ENCODE results near the gene FADS2.

The FADS2 gene

DNA sequence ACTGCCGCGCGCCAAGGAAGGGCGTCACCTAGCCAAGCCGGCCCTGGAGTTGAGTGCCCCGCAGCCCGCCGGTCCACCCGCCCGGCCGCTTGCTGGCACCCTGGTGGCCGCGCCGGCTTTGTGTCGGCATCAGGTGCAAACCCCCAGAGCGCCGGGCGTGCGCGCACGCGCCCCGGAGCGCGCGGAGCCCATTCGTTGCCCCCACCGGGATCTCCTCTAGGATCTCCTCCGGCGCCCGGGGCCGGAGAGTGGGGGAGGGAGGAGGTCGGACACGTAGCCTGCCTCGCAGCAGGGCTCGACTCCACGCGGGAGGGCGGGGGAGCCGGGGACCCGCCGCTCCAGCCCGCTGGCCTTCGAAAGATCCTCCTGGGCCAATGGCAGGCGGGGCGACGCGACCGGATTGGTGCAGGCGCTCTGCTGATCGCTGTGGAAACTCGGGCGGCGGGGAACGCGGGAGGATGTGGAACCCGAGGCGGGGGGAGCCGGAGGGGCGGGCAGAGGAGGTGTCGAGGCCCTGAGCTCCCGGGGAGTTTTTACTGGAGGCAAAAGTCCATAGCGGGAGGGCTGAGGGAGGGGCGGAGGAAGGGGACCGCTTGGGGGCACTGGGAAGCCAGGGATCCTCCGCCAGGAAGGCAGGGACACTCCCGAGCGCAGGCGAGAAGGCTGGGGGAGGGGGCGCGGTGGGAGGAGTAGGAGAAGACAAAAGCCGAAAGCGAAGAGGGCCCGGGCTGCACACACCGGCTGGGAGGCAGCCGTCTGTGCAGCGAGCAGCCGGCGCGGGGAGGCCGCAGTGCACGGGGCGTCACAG lies at the start of gene FADS2:
Gene FADS2, plus strand, starts transcription at position 730 of the 808 bp plus-strand sequence. CDS start 91 bp downstream, outside the sequence.
- peak; percentile 40 for DNase-seq (ENCODE audit: low spot score)

DNA sequence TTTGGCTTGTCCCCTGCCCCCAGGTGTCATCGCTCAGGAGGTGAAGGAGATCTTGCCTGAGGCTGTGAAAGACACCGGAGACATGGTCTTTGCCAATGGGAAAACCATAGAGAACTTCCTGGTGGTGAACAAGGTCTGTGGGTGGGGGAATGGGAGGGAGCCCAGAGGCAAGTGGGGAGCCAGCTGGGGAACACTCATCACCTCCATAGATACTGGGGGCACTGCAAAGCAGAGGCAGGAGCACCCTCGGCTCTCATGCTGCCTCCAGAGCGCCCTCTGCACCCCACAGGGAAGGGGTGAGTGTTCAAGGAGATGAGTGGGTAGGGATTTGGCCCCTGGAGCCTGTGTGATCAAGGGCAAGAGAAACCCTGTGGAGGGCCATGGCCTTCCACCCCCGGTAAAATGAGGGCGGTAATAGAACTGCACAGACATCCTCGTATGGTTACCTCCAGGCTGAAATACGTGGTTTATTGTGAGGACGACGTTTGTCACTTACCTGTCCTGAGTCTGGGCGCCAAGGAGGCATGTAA lies 49.7 kb upstream of the FADS2 start:
- no peak for DNase-seq (ENCODE audit: low spot score)

DNA sequence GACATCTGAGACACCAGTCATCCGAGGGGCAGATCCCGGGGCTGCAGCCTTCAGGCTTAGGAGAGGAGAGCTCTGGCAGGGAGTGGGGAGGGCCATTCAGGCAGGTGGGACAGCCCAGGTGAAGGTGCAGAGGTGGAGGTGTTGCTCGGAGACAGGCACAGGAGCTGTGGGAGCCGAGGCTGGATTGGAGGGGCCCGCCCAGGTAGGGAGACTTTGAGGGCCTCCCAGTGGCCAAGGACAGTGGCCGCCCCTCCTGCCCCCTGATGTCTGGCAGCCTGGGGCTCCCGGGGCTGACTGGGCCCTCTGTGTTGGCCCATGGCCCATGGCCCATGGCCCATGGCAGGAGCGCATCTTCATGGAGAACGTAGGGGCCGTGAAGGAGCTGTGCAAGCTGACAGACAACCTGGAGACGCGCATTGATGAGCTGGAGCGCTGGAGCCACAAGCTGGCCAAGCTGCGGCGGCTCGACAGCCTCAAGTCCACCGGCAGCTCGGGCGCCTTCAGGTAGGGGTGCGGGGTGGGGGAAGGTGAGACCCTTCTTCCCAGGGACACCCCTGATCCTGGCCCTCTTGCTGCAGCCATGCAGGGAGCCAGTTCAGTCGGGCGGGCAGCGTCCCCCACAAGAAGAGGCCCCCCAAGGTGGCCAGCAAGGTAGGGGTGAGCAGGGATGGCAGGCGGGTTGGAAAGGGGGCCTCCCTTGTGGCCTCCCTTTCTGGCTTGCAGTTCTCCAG lies 49.0 kb upstream of the FADS2 start:
- no peak for DNase-seq (ENCODE audit: low spot score)

DNA sequence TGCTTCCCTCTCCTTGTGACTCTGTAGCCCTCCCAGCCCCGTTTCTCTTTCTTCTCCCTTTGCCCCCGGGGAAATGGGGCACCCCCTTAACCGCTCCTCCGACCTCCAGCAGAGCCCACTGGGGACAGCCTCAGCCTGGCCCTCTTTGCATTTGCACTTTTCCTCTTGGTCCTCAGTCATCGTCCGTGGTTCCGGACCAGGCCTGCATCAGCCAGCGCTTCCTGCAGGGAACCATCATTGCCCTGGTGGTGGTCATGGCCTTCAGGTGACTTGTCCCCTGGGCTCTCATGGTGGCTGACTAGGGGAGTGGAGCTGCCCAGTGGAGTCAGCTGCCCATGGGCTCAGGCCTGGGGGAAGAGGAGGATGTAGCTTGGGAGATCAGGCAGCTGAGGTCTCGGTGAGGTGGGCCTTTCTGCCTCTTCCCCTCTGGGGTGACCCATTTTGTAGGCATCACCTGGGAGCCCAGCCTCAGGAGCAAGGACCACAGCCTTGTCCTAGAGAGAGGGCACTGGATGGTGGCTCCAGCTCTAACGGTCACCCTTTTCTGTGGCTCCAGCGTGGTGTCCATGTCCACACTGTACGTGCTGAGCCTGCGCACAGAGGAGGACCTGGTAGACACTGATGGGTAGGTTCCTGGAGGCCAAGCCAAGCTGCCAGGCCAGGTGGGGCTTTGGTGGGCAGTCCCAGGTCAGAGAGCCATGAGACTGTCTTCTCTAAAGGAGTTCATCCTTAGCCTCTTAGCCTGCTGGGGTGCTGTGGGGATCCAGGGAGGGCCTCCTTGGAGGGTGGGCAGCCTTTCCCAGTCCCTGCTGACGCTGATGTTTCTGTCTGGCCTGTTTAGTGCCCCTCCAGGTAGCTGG lies 48.2 kb upstream of the FADS2 start:
- no peak for DNase-seq (ENCODE audit: low spot score)

DNA sequence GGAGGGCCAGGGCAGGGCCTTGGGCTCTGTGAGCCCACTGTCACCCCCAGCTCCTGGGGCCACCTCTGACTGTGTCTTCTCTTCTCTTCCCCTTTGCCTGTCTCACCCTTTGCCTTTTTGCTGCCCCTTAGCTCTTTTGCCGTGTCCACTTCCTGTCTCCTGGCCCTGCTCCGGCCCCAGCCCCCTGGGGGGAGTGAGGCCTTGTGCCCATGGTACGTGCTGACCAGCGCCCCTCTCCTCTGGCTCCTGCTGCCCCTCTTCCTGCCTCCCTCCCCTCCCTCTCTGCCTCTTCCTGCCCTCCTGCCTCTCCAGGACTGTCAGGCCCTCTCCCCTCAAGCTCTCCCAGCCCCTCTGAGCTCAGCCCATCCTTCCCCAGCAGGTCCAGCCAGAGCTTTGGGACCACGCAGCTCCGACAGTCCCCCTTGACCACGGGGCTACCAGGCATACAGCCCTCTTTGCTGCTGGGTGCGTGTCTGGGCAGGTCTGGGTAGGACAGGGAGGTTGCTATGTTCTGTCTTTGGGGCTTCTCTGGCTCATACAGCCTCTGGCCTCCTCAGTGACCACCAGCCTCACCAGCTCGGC lies 47.4 kb upstream of the FADS2 start:
- no peak for DNase-seq (ENCODE audit: low spot score)

DNA sequence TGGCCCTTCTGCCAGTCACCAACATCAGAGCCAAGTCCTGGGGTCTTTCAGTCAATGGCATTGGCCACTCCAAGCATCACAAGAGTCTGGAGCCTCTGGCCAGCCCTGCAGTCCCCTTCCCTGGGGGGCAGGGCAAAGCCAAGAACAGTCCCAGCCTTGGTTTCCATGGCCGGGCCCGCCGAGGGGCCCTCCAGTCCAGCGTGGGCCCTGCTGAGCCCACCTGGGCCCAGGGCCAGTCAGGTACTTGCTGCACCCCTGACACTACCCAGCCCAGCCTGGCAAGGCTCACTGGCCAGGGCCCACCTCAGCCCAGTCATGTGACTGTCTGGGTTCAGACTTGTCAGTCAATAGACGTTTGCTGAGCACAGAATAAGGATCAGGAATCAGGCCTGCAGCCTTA lies 46.5 kb upstream of the FADS2 start:
- DNase-seq (ENCODE audit: low spot score): no peak

DNA sequence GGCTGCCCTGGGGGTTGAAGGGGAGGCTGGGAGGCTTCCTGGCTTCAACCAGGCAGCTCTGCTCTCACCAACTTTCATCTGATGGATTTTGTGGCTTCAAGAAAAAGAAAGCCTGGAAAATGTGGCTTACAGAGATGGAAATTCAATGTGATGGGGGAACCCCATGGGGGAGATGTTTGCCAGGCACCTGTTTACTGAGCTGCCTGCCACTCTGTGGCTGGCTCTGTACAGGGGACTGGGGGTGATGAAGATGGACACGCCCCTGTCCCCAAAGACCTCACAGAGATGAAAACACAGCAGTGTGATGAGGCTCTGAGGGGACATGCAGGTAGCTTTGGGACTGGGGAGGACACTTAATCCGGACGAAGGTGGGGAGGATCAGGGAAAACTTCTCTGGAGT lies 45.8 kb upstream of the FADS2 start:
- DNase-seq (ENCODE audit: low spot score): no peak

DNA sequence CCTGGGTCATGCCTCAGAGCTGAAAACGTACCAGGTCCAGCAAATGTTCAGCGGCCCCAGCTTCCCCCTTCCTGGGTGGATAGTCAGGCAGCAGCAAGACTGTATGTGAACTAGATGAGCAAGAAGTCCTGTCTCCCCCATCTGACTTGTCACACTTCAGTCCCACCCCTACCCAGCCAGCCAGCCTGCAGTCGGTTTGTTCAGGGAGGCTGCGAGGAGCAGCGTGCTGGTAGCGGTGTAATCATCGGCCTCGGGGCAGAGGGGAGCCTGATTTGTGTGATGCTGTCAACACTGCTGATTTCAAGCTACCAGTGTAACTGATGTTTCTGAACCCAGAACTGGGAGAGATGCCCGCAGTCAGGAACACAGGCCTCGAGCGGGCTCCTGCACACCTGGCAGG lies 45.3 kb upstream of the FADS2 start:
- DNase-seq (ENCODE audit: low spot score): no peak

DNA sequence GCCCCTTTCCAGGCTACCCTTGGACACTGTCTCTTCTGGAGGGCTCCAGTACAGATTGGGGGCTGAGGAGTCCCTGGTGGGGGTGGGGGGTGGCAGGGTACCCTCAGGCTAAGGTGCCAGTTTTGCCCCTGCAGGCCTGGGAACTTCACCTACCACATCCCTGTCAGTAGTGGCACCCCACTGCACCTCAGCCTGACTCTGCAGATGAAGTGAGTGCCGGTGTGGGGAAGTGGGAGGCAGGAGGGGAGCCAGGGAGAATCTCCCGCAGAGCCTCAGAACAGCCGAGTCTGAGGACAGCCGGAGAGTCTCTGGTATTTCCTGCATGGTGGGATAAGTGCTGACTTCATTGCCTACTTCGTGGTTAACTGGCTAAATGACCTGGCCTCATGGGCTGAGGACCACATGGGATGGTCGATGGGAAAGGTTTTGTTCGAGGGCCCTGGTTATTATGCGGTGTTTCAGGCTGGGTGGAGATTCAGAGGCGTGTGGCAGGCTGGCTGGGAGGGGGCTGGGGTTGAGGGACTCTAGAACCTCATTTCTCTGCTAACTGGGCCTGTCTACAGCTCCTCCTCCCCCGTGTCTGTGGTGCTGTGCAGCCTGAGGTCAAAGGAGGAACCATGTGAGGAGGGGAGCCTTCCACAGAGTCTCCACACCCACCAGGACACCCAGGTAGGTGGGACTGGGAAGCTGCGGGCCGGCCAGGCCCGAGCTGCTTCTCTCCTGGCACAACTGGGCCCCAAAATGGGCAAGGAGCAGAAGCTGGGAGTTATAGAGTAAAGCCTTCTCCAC lies 44.2 kb upstream of the FADS2 start:
- no peak for DNase-seq (ENCODE audit: low spot score)

DNA sequence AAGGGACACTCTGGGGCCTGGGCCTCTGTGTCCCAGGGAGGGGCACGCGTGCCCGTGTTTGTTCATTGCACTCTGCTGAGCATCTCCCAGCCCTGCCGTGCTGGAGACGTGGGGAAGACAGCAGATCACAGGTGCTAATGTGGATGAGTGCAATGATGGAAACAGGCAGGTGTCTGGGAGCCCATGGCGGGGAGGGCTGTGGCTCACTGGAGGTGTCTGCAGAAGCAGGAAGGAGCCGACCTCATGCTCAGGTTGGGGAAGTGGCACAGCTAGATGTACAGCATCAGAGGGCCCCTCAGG lies 43.6 kb upstream of the FADS2 start:
- no peak for DNase-seq (ENCODE audit: low spot score)

DNA sequence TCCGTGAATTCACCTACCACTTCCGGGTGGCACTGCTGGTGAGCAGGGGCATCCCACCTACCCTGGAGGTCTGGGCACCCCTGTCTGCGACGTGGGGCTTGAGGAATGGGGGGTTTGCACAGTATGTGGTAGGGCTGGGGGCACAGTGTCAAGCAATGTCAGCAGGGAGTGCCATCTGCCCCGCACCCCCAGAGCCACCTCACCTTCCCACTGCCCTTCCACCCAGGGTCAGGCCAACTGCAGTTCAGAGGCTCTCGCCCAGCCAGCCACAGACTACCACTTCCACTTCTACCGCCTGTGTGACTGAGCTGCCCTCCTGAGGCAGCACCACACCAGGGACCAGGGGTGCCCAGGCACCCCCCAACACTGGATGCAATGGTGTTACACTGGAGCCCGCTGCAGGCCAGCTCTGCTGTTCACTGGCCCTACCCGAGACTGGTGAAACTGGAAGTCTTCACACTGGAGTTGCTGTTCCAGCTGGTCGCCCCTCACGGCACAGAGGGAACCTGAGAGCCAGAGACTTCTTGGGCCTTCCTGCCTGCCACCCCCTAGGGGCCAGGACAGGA lies 42.2 kb upstream of the FADS2 start:
- DNase-seq (ENCODE audit: low spot score): no peak

DNA sequence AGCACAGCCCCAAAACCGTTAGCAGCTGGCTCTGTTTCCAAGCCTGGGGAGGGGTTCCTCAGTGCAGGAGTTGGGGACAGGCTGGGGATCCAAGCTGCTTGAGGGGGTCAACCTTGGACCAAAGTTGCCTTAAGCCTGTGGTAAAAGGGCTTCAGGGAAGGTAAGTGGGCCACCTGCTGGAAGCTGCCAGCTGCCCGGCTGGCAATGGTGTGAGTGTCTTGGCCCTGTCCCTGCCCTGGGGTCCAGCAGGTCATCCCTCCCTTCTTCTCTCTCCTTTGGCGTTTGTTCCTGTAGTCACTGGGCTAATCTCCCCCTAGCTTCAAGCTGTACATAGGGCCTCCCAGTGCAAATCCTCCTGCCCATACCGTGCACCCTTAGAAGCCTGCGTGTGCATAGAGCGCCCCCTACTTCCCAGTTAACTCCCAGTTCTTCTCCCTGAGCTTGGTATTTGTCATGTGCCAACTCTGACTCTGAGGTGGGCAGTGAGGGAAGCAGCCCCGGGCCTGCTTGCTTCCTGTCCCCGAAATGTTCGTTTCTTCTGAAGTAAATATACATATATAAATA lies 40.1 kb upstream of the FADS2 start:
- no peak for DNase-seq (ENCODE audit: low spot score)

DNA sequence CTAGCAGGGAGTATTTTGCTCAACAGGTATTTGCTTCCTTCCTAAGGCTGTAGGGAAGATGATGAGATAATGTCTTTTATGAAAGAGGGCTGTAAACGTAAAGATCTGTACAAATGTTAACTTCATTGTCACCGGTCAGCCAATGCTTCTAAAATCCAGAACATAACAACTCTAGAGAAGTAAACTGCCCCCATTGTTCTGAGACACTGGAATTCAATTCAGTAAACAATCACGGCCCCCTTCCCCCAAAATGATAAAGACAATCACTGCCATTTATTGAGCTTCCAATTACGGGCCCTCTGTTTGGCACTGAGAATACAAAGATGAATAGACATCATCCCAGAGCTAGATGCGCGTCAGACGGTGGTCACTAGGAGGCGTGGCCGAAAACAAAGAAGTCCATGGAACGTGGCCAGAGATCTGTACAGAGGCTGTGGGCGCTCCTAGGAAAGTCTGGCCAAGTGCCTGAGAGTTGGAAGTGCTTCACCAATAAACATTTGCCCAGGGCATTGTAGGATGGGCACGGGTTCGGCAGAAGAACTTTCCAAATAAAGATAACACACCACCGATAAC lies 36.3 kb upstream of the FADS2 start:
- peak; percentile 24 for DNase-seq (ENCODE audit: low spot score)

DNA sequence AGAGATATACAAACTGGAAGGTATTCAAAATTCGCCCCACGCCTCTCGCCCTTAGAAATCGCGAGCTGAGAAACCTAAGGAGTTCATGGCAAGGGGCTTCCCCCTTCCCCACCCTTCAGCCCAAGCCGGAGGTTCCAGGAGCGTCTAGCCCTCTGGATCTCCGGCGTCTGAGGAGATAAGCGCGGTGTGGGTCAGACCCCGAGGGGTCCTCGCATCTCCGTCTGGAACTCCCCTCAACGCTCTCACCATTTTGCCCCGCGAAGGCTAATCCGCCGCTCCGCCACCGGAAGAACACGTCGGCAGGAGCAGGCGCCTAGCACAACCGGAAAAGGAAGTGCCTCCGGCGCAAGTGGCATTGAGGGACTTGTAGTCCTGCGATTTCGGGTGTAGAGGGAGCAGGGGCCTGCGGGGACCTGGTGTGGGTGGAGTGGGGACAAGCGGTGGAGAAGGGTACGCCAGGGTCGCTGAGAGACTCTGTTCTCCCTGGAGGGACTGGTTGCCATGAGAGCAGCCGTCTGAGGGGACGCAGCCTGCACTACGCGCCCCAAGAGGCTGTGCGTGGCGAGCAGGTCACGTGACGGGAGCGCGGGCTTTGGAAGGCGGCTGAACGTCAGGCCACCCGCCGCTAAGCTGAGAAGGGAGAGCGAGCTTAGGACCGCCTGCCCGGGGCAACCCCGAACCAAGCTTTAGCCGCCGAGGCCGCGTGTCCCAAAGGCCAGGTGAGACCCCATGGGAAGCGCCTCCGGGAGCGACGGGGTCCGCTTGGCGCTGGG lies 35.6 kb upstream of the FADS2 start, which contains the start of the genes FEN1 and TMEM258:
Gene FEN1, plus strand, starts transcription at position 602 of the 773 bp plus-strand sequence. CDS start 2,451 bp downstream, outside the sequence.
Gene TMEM258, minus strand, starts transcription at position 290 of the 773 bp plus-strand sequence. Its CDS starts 41 bp downstream, at position 249.
- peak; percentile 84 for DNase-seq (ENCODE audit: low spot score)

DNA sequence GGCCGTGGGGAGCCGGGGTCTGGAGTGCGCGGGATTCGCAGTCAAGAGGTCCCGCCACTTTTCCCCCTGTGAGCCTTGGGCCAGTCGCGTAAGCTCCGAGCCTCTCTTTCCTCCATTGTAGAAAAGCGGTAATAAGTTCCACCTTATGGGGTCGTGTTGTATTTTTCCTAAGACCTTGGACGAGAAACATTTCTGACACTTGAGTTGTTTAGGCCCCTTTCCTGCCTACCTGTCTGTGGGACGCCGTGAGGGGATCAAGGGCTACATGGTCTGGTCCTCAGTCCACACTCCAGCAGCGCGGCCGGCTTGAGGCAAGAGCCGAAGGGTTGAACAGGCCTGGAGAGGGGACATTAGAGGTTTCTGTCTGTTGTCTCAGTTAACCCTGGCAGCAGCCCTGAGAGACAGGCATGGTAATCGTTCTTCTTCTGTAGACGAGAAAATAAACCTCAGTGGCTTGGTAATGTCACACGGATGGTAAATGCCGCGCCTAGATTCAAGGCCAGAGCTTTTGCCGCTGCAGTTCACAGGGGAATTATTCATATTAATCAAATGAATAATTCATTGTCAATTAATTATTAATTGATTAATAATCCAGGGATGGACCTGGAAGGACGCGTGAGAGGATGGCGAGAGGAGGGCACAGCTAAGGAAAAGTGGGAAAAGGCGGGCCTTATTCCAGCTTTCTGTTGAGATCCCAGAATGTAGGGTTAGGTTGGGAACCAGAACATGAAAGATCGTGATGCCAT lies 34.8 kb upstream of the FADS2 start:
- DNase-seq (ENCODE audit: low spot score): no peak

DNA sequence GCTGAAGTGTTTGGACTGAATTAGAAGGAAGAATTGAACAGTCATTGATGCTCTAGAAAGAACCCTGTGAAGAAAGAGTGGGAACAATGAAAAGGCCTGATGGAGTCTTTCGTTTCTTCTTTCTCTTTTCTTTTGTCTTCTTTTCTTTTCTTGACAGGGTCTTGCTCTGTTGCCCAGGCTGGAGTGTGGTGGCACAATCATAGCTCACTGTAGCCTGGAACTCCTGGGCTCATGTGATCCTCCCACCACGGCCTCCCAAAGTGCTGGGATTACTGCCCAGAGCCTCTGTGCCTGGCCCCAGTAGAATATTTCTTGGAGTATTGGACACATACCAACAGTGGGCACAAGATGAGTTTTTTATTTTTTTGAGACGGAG lies 34.3 kb upstream of the FADS2 start:
- no peak for DNase-seq (ENCODE audit: low spot score)

DNA sequence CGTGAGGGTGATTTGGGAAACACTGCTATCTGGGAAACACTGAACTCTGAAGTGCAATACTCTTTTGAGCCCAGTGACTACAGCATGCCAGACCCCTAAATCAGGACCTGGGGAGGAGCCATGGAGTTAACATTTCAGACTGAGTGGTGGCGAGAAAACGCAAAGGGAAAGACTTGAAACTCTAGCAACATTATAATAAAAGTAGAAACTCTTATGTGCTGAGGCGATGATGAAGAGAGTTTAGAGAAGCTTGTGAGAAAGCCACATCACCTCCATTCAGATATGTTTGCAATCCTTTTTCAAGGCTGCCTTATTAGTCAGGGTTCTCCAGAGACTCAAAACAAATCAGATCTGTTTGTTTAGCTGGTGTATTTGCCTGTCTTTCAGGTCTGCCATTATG lies 33.5 kb upstream of the FADS2 start:
- no peak for DNase-seq (ENCODE audit: low spot score)

DNA sequence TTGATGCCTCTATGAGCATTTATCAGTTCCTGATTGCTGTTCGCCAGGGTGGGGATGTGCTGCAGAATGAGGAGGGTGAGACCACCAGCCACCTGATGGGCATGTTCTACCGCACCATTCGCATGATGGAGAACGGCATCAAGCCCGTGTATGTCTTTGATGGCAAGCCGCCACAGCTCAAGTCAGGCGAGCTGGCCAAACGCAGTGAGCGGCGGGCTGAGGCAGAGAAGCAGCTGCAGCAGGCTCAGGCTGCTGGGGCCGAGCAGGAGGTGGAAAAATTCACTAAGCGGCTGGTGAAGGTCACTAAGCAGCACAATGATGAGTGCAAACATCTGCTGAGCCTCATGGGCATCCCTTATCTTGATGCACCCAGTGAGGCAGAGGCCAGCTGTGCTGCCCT lies 32.6 kb upstream of the FADS2 start:
- DNase-seq (ENCODE audit: low spot score): no peak

Measured in CD4-positive, alpha-beta T cell treated with Interleukin-2 at 100 ng/mL for 4 hours (primary cell).